Lower lobe of right lung (tissue), 2 donors: ENCODE data around the gene SLC9A9. TPM values are rescaled to one million over a fixed set of nuclear protein-coding genes. Genes with fewer than 3 reads are reported as not detected.

Experiments used
- ATAC-seq, 2 donors: fragments of 200-7000 bp; cut with Tn5 transposase; one replicate each; pipeline ENCODE4 v1.9.1; 2020 to 2022; ENCODE audit warnings: mild to moderate bottlenecking in 2 of 2, moderate library complexity in 2 of 2
- DNase-seq: peaks from one replicate; pipeline ENCODE4 v3.0.0-alpha.2; 2020
- H3K27ac ChIP-seq: fragments of 200-600 bp; one replicate; pipeline ENCODE4 v1.8.0; 2022
- H3K27me3 ChIP-seq: fragments of 200-600 bp; one replicate; pipeline ENCODE4 v1.8.0; 2022; ENCODE audit warnings: low read depth
- H3K36me3 ChIP-seq: fragments of 200-600 bp; one replicate; pipeline ENCODE4 v1.8.0; 2022; ENCODE audit warnings: mild to moderate bottlenecking
- H3K4me1 ChIP-seq: fragments of 200-600 bp; one replicate; pipeline ENCODE4 v1.8.0; 2022
- H3K4me3 ChIP-seq: fragments of 200-600 bp; one replicate; pipeline ENCODE4 v1.8.0; 2022; ENCODE audit warnings: mild to moderate bottlenecking
- H3K9me3 ChIP-seq: fragments of 200-600 bp; one replicate; pipeline ENCODE4 v1.8.0; 2022
- CTCF ChIP-seq: fragments of 200-600 bp; IDR thresholded peaks from one replicate; pipeline ENCODE4 v1.8.0; 2022; ENCODE audit warnings: antibody characterized with exemption, mild to moderate bottlenecking
- intact Hi-C: fragments of 100-400 bp; cut with DNase I; formaldehyde crosslinking; loops from one replicate; pipeline ENCODE4 v1.11.0; 2022
- total RNA-seq: library from RNA; stranded (reverse); fragmentation: NEBNext Ultra II Directional; extraction: Animal tissue kit (Norgen Biotek cat#: 25700); gene quantifications from one replicate; pipeline ENCODE4 v1.2.1, GENCODE V29; 2021
- donor health status: DM: no; HTN: yes; CAD: no; lungs with severe emphysema.

Gene SLC9A9
- total RNA-seq, 1 donor from 2014 or later: 15.6 TPM

- H3K27ac ChIP-seq: no peak overlapping the region
- intact Hi-C loops: no loop called here
- ATAC-seq (no peak), DNase-seq (no peak)
- peaks cover 13% of the 10 kb centered on the region for H3K4me1 ChIP-seq
- TF ChIP-seq CTCF: no peak
- no peaks in the 10 kb centered on the region for H3K9me3 ChIP-seq
- no peaks in the 10 kb centered on the region for H3K36me3 ChIP-seq
- H3K27me3 ChIP-seq: no peaks in the 10 kb centered on the region
- H3K4me3 ChIP-seq: no peak overlapping the region
Measured at GRCh38 chr3:143349455-143349854, 498.8 kb downstream of the SLC9A9 start.

DNA sequence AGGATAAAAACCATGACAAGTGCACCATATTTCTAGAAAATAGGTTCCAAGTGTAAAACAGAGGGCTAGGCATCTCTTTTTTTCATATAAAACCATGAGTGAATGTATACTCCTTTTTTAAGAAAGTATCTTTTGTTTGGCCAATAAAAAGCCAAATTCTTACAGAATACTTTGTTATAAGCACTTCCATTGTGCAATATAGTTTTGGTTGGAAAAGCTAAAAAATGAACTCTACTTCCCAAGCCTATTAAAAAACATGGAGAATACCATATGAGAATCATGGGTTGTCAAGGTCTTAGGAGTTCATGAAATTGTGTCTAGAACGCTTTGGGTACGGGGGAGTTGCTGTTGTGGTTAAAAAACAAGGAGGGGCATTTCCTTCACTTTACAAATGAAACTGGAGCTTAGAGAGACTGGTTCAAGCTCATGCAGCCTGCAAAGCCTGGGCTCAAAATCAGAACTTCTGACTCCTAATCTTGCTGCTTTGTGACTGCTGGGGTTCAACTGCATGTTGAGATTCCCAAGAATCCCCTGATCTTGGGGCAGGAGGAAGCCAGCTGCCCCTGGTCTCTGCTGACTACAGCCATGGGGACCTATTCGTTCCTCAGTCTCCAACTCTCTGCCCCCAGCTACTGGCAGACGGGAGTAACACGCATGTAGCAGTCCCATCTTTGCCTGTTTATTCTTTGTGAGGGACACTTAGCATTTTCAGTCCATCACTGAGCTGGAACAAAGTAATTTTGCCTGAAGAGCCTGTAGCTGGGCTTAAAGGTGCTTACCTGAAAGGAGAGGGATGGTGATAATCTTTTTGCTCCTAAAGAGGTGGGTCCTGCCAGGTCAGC lies 499.6 kb downstream of the SLC9A9 start:
- peaks cover 13% of the 10 kb centered on the region for H3K4me1 ChIP-seq
- H3K9me3 ChIP-seq: no peaks in the 10 kb centered on the region
- DNase-seq (no peak), ATAC-seq (no peak)
- no peak overlapping the region for H3K27ac ChIP-seq
- no peak for TF ChIP-seq CTCF
- intact Hi-C loops: no loop called here
- no peaks in the 10 kb centered on the region for H3K27me3 ChIP-seq
- H3K36me3 ChIP-seq: no peaks in the 10 kb centered on the region
- no peak overlapping the region for H3K4me3 ChIP-seq

DNA sequence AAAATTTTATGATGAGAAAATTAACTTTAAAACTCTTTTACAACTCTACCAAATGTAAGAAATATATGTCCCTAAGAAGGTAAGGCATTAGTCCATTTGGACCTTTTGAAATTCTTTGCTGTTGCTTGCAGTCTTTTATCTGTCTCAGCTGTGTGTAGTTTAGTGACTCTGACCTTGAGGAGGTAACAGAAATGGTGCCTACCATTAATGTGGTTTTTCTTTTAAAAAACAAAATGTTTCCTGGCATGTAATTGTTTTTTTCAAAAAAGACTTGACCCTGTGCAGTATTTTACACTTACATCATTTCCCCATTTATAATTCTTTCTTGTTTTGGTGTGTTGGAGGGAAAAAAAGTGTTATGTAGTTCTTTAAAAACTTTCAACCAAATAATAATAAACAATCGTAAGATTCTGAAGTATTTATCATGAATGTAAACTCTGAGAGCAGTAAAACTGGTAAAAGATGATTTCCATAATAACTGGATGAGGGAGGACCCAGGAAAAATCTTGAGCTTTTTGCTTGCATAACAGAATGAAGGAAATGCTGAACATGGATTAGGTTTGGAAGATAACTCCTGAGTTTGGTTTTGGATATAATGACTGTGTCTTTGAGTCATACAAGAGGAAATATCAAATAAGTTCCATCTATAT lies 503.6 kb downstream of the SLC9A9 start:
- H3K27ac ChIP-seq: no peak overlapping the region
- no peak for DNase-seq
- H3K36me3 ChIP-seq: no peaks in the 10 kb centered on the region
- H3K4me3 ChIP-seq: no peak overlapping the region
- ATAC-seq: no peak
- intact Hi-C loops: no loop called here
- TF ChIP-seq CTCF: no peak
- no peaks in the 10 kb centered on the region for H3K27me3 ChIP-seq
- no peaks in the 10 kb centered on the region for H3K4me1 ChIP-seq
- no peaks in the 10 kb centered on the region for H3K9me3 ChIP-seq

DNA sequence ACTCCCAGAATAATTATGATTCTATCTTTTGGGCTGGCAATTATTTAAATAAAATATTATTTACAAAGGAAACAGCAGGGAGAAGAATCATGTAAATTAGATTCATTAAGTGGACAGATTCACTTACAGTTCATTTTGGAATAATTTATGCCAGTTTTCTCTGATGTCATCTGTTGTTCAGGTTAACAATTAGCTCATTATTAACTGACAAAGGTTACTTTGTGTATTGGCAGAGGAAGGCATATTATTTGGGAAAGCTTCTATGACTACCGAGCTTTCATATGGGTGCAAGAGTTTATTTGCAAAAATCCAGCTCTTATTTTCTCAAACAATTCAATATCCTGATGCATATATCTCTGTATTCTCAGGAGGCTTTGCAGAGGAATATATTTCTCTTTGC lies 504.3 kb downstream of the SLC9A9 start:
- Histone ChIP-seq H3K27ac (no peak overlapping the region), H3K36me3 (no peaks in the 10 kb centered on the region)
- no peak for ATAC-seq

DNA sequence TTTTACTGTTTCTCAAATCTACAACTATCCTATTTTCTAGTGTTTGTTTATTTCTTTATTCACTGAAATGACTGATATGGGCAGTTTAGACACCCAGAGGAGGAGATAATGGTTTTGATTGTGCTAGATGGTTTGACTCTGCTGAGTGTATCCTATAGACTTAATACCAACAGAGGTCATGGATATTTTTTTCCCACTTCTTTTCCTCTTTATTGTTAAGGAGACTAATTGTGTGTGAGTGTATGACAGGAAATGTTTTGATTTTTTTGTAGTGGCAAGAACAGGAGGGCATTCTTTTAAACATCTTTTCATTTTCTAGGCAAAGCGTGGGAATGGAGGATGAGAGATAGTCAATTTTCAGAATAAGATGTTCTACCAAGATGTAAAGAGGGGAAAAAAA lies 505.2 kb downstream of the SLC9A9 start:
- no peak overlapping the region for H3K4me3 ChIP-seq
- no peaks in the 10 kb centered on the region for H3K27me3 ChIP-seq
- intact Hi-C loops: no loop called here
- no peak for DNase-seq
- TF ChIP-seq CTCF: no peak
- H3K36me3 ChIP-seq: no peaks in the 10 kb centered on the region
- no peak for ATAC-seq
- no peak overlapping the region for H3K27ac ChIP-seq
- H3K9me3 ChIP-seq: no peaks in the 10 kb centered on the region
- H3K4me1 ChIP-seq: no peaks in the 10 kb centered on the region

More for the DNA sequence above, 504.3 kb downstream of the SLC9A9 start:
- intact Hi-C loops: no loop called here
- no peaks in the 10 kb centered on the region for H3K27me3 ChIP-seq
- no peak overlapping the region for H3K4me3 ChIP-seq
- TF ChIP-seq CTCF: no peak
- H3K9me3 ChIP-seq: no peaks in the 10 kb centered on the region
- no peak for DNase-seq
- no peaks in the 10 kb centered on the region for H3K4me1 ChIP-seq
